ENCODE results near the gene HEPACAM. TPM values are rescaled to one million over a fixed set of nuclear protein-coding genes. Genes with fewer than 3 reads are reported as not detected.

The HEPACAM gene
- total RNA-seq, 1 donor from 2014 or later, result not detected

GRCh38 chr11:124941703-124942102 is 5.9 kb upstream of the HEPACAM start:
- FAIRE-seq (no peak), DNase-seq (ENCODE audit: low read depth) (no peak)
- H3K27me3 ChIP-seq (ENCODE audit: control insufficient read depth, insufficient read depth, low read length), result peaks cover under 1% of the 10 kb centered on the region
- no peak for TF ChIP-seq CTCF (IDR thresholded peaks at IDR 0.05; ENCODE audit: insufficient read depth, low read length, severe bottlenecking)
- H3K4me3 ChIP-seq (ENCODE audit: low read depth, low read length), result no peak overlapping the region
- H3K36me3 ChIP-seq (ENCODE audit: control insufficient read depth, insufficient read depth, low read length), result no peaks in the 10 kb centered on the region

GRCh38 chr11:124938970-124939369 is 3.1 kb upstream of the HEPACAM start:
- no peak for TF ChIP-seq CTCF (IDR thresholded peaks at IDR 0.05; ENCODE audit: insufficient read depth, low read length, severe bottlenecking)
- DNase-seq (ENCODE audit: low read depth) (no peak), FAIRE-seq (no peak)
- H3K4me3 ChIP-seq (ENCODE audit: low read depth, low read length), result no peak overlapping the region
- H3K27me3 ChIP-seq (ENCODE audit: control insufficient read depth, insufficient read depth, low read length), result peaks cover 2% of the 10 kb centered on the region
- no peaks in the 10 kb centered on the region for H3K36me3 ChIP-seq (ENCODE audit: control insufficient read depth, insufficient read depth, low read length)

- Histone ChIP-seq H3K27me3 (ENCODE audit: control insufficient read depth, insufficient read depth, low read length) (peaks cover 2% of the 10 kb centered on the region), H3K36me3 (ENCODE audit: control insufficient read depth, insufficient read depth, low read length) (no peaks in the 10 kb centered on the region), H3K4me3 (ENCODE audit: low read depth, low read length) (no peak overlapping the region)
- TF ChIP-seq CTCF (IDR thresholded peaks at IDR 0.05; ENCODE audit: insufficient read depth, low read length, severe bottlenecking), result no peak
- FAIRE-seq (no peak), DNase-seq (ENCODE audit: low read depth) (no peak)
Observed at GRCh38 chr11:124938206-124938765, 2.4 kb upstream of the HEPACAM start.

GRCh38 chr11:124937336-124937935 is 1.6 kb upstream of the HEPACAM start:
- DNase-seq (ENCODE audit: low read depth) (no peak), FAIRE-seq (no peak)
- H3K27me3 ChIP-seq (ENCODE audit: control insufficient read depth, insufficient read depth, low read length), result peaks cover 2% of the 10 kb centered on the region
- no peak overlapping the region for H3K4me3 ChIP-seq (ENCODE audit: low read depth, low read length)
- H3K36me3 ChIP-seq (ENCODE audit: control insufficient read depth, insufficient read depth, low read length), result no peaks in the 10 kb centered on the region
- TF ChIP-seq CTCF (IDR thresholded peaks at IDR 0.05; ENCODE audit: insufficient read depth, low read length, severe bottlenecking), result no peak

- Histone ChIP-seq H3K27me3 (ENCODE audit: control insufficient read depth, insufficient read depth, low read length) (peaks cover 2% of the 10 kb centered on the region), H3K36me3 (ENCODE audit: control insufficient read depth, insufficient read depth, low read length) (no peaks in the 10 kb centered on the region), H3K4me3 (ENCODE audit: low read depth, low read length) (no peak overlapping the region)
- DNase-seq (ENCODE audit: low read depth) (peak; percentile 31), FAIRE-seq (no peak)
- no peak for TF ChIP-seq CTCF (IDR thresholded peaks at IDR 0.05; ENCODE audit: insufficient read depth, low read length, severe bottlenecking)
Observed at GRCh38 chr11:124934862-124935547, 842 bp downstream of the HEPACAM start.

All from bronchial epithelial cell (primary cell).